K562 (cell line): ENCODE data around the gene NDUFV3. TPM values are rescaled to one million over a fixed set of nuclear protein-coding genes. Genes with fewer than 3 reads are reported as not detected.

Source experiments
- ADNP ChIP-seq: fragments of 200-800 bp; sonication (Bioruptor generic); IDR thresholded peaks from 2 replicates; pipeline ENCODE4 v1.6.1; 2016; ENCODE audit warnings: missing genetic modification characterization, missing compliant biosample characterization
- CHCHD3 ChIP-seq: fragments of 250-450 bp; sonication (Bioruptor Pico); IDR thresholded peaks from 2 replicates; pipeline ENCODE4 v2.1.2; 2022; ENCODE audit warnings: mild to moderate bottlenecking
- CHD2 ChIP-seq: IDR thresholded peaks from 2 replicates; pipeline ENCODE4 v1.6.1; 2011; ENCODE audit warnings: low read depth, low read length
- DMBX1 ChIP-seq: fragments of 250-450 bp; sonication (Bioruptor Pico); IDR thresholded peaks from 2 replicates; pipeline ENCODE4 v1.8.0; 2022; ENCODE audit warnings: inconsistent platforms, mild to moderate bottlenecking, moderate library complexity, borderline replicate concordance
- ERF ChIP-seq: fragments of 450-650 bp; formaldehyde crosslinking; IDR thresholded peaks from 2 replicates; pipeline ENCODE4 v1.4.0; 2020; ENCODE audit warnings: mild to moderate bottlenecking, mixed read lengths
- FOXA1 ChIP-seq: fragments of 450-650 bp; IDR thresholded peaks from 2 replicates; pipeline ENCODE4 v1.6.1; 2016; ENCODE audit warnings: mild to moderate bottlenecking, borderline replicate concordance
- HLTF ChIP-seq: fragments of 450-650 bp; IDR thresholded peaks from 2 replicates; pipeline ENCODE4 v1.6.1; 2016
- HNRNPLL ChIP-seq: fragments of 200-400 bp; formaldehyde crosslinking; IDR thresholded peaks from 2 replicates; pipeline ENCODE4 v1.6.1; 2017; ENCODE audit warnings: low read length, low read depth, mild to moderate bottlenecking; ENCODE audit not compliant: poor library complexity, severe bottlenecking
- MAFG ChIP-seq: fragments of 450-650 bp; conservative IDR thresholded peaks from 2 replicates; pipeline ENCODE4 v1.6.1; 2016; ENCODE audit warnings: missing genetic modification characterization, missing compliant biosample characterization
- MAFK ChIP-seq: IDR thresholded peaks from 2 replicates; pipeline ENCODE4 v1.6.1; 2011; ENCODE audit warnings: low read length, improper control_type of control experiment
- MCM2 ChIP-seq: fragments of 450-650 bp; IDR thresholded peaks from 2 replicates; pipeline ENCODE4 v1.6.1; 2017; ENCODE audit warnings: low read depth, mild to moderate bottlenecking
- MECOM ChIP-seq: fragments of 250-450 bp; sonication (Bioruptor Pico); IDR thresholded peaks from 2 replicates; pipeline ENCODE4 v1.8.0; 2022; ENCODE audit warnings: inconsistent platforms
- MTA2 ChIP-seq: fragments of 450-650 bp; IDR thresholded peaks from 2 replicates; pipeline ENCODE4 v1.6.1; 2016; ENCODE audit warnings: low read depth
- PHF20 ChIP-seq: fragments of 450-650 bp; IDR thresholded peaks from 2 replicates; pipeline ENCODE4 v1.6.1; 2018; ENCODE audit not compliant: partially characterized antibody
- POLR2AphosphoS2 ChIP-seq: IDR thresholded peaks from 2 replicates; pipeline ENCODE4 v1.6.1; 2012; ENCODE audit warnings: low read length, improper control_type of control experiment
- RAD51 ChIP-seq: fragments of 450-650 bp; IDR thresholded peaks from 2 replicates; pipeline ENCODE4 v1.7.1; 2016; ENCODE audit warnings: low read depth, mild to moderate bottlenecking, borderline replicate concordance
- SAFB ChIP-seq: fragments of 200-400 bp; formaldehyde crosslinking; IDR thresholded peaks from 2 replicates; pipeline ENCODE4 v1.6.1; 2017; ENCODE audit warnings: low read depth, low read length, borderline replicate concordance
- SP2 ChIP-seq: IDR thresholded peaks from 2 replicates; pipeline ENCODE4 v1.6.1; 2011; ENCODE audit warnings: mild to moderate bottlenecking, low read depth, low read length, moderate library complexity; ENCODE audit not compliant: poor library complexity, severe bottlenecking; ENCODE audit errors: extremely low read depth
- STAT5B ChIP-seq: fragments of 250-450 bp; sonication (Bioruptor Pico); IDR thresholded peaks from 2 replicates; pipeline ENCODE4 v1.8.0; 2021; ENCODE audit warnings: mild to moderate bottlenecking, inconsistent platforms
- TAF7 ChIP-seq: fragments of 450-650 bp; IDR thresholded peaks from 2 replicates; pipeline ENCODE4 v1.6.1; 2016; ENCODE audit warnings: missing genetic modification characterization, missing compliant biosample characterization
- TAF9B ChIP-seq: fragments of 450-650 bp; IDR thresholded peaks from 2 replicates; pipeline ENCODE4 v1.6.1; 2018; ENCODE audit warnings: mild to moderate bottlenecking; ENCODE audit not compliant: partially characterized antibody
- ZBTB1 ChIP-seq: sonication (generic); formaldehyde crosslinking; IDR thresholded peaks from 2 replicates; pipeline ENCODE4 v1.8.1; 2023; ENCODE audit warnings: missing genetic modification reagents, low read depth, mild to moderate bottlenecking, borderline replicate concordance
- ZC3H4 ChIP-seq: sonication (generic); formaldehyde crosslinking; IDR thresholded peaks from 2 replicates; pipeline ENCODE4 v1.9.0; 2021; ENCODE audit warnings: missing genetic modification reagents, borderline replicate concordance
- ZEB2 ChIP-seq: fragments of 450-650 bp; IDR thresholded peaks from 2 replicates; pipeline ENCODE4 v1.6.1; 2016
- ZFP30 ChIP-seq: fragments of 250-450 bp; sonication (Bioruptor Pico); IDR thresholded peaks from 2 replicates; pipeline ENCODE4 v1.8.0; 2022; ENCODE audit warnings: moderate library complexity, mild to moderate bottlenecking, inconsistent platforms, borderline replicate concordance
- ZKSCAN8 ChIP-seq: fragments of 200-800 bp; sonication (Bioruptor generic); IDR thresholded peaks from 2 replicates; pipeline ENCODE4 v1.6.1; 2016; ENCODE audit warnings: missing genetic modification characterization, missing compliant biosample characterization
- ZNF431 ChIP-seq: sonication (generic); formaldehyde crosslinking; IDR thresholded peaks from 2 replicates; pipeline ENCODE4 v1.8.0; 2022; ENCODE audit warnings: mild to moderate bottlenecking, missing genetic modification reagents
- ZNF76 ChIP-seq: fragments of 250-450 bp; sonication (Bioruptor Pico); IDR thresholded peaks from 2 replicates; pipeline ENCODE4 v1.4.0; 2020; ENCODE audit warnings: mild to moderate bottlenecking, moderate library complexity, borderline replicate concordance
- polyA plus RNA-seq, 8 experiments: library from polyadenylated mRNA; depleted of rRNA in 4 of 8; stranded (reverse) in 5 of 8; unstranded in 3 of 8; fragments of >200 nt; fragmentation: Nextera tagmentation in 2 of 8; fragmentation: Illumina TruSeq in 1 of 8; extraction: Ambion mirVana in 2 of 8; extraction: Trizol in 1 of 8; gene quantifications; 2 replicates each; pipeline versions ENCODE4 v1.2.1 to v1.2.3, GENCODE V29; 2011 to 2014; ENCODE audit warnings: inconsistent platforms in 1 of 8, missing spikeins in 1 of 8
- total RNA-seq, 7 experiments: library from RNA; depleted of rRNA in 6 of 7; stranded (reverse); fragments of >200 nt in 6 of 7; fragmentation: Illumina TruSeq in 2 of 7; extraction: Trizol in 2 of 7; gene quantifications; 2 replicates each; pipeline versions ENCODE4 v1.2.1 to v1.2.3, GENCODE V29; 2011 to 2021; ENCODE audit warnings: low replicate concordance in 1 of 7
- TF ChIP-seq, protein P1 (sequence below): fragments of 450-650 bp; IDR thresholded peaks from 2 replicates; pipeline ENCODE4 v1.6.1; 2014; ENCODE audit warnings: low read depth, mild to moderate bottlenecking, moderate library complexity, borderline replicate concordance
- TF ChIP-seq, protein P2 (sequence below), 2 experiments: fragments of 250-450 bp in 1 of 2; fragments of 450-650 bp in 1 of 2; sonication (Bioruptor Pico) in 1 of 2; IDR thresholded peaks; 2 replicates each; pipeline versions ENCODE4 v1.6.1 to v1.8.0; 2016 to 2021; ENCODE audit warnings: mild to moderate bottlenecking in 2 of 2, moderate library complexity in 2 of 2, missing compliant biosample characterization in 1 of 2, missing genetic modification characterization in 1 of 2

Gene NDUFV3
- total and polyA plus RNA-seq, 9 of the 15 experiments (the other 6 are each of a cell fraction or from before 2014, with no cell fraction given): 19.1 to 87.8 (median 74.3) TPM

DNA sequence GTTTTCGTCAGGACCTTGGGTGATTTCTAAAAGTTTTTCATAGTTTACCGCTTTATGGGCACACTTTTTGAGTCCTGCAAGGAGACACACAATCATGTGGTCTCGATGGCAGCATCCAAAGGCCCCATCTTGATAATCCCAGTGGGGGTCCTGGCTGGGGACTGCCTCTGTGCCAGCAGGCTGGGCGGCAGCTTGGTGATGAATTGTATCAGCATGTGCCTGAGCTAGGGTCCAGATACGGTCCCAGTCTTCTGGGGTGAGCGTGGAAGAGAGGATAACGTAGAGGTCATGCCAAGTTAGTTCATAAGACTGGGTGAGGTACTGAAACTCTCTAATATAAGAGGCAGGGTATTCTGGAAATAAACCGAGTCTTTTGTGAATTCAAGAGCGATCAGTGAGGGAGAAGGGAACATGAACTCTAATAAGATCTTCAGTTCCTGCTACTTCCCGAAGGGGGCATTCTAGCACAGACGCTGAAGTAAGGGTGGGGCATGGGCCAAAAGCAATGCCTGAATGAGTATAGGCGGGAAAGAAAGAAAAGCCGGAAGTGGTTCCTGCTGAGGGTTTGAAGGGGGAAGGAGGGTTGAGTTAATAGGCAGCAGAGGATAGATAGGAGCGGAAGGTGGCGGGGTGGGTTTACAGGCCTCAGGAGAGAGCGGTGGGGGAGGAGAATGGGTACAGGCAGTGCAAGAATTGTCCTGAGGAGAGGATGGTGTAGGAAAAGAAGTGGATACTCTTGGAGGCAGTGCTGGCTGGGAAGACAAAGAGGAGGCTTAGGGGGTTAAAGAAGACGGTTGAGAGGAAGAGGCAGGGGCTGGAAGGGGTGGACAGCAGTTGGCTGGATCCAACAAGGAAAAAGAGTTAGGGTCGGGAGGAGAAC, 30.7 kb downstream of the NDUFV3 start (continued):
- TF ChIP-seq SP2 (no peak), HLTF (peak; percentile 98), SAFB (no peak), ZNF431 (CRISPR knock-in tag) (no peak), ZKSCAN8 (no peak), POLR2AphosphoS2 (no peak), MAFG (no peak), MCM2 (no peak), ERF (CRISPR knock-in tag) (no peak), ZFP30 (no peak), ZEB2 (peak; percentile 82), MAFK (0 out of 2 replicates have a peak, but pooled peaks have one; percentile 13), ZBTB1 (CRISPR knock-in tag) (no peak; the same call in 1 of the 2 replicates), ZC3H4 (no peak), RAD51 (no peak; the same call in 1 of the 2 replicates), STAT5B (CRISPR knock-in tag) (no peak), MECOM (CRISPR knock-in tag) (no peak), CHCHD3 (CRISPR knock-in tag) (no peak), CHD2 (no peak; the same call in 1 of the 2 replicates), TAF9B (no peak), FOXA1 (no peak), MTA2 (peak; percentile 59), TAF7 (tag) (peak; percentile 62; the same call in 1 of the 2 replicates), PHF20 (peak; percentile 89), DMBX1 (CRISPR knock-in tag) (peak; percentile 27; the same call in 1 of the 2 replicates), ADNP (no peak), HNRNPLL (peak; percentile 35), ZNF76 (CRISPR knock-in tag) (no peak)
- TF ChIP-seq, protein P1, sequence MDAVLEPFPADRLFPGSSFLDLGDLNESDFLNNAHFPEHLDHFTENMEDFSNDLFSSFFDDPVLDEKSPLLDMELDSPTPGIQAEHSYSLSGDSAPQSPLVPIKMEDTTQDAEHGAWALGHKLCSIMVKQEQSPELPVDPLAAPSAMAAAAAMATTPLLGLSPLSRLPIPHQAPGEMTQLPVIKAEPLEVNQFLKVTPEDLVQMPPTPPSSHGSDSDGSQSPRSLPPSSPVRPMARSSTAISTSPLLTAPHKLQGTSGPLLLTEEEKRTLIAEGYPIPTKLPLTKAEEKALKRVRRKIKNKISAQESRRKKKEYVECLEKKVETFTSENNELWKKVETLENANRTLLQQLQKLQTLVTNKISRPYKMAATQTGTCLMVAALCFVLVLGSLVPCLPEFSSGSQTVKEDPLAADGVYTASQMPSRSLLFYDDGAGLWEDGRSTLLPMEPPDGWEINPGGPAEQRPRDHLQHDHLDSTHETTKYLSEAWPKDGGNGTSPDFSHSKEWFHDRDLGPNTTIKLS: no peak
- TF ChIP-seq, protein P2, sequence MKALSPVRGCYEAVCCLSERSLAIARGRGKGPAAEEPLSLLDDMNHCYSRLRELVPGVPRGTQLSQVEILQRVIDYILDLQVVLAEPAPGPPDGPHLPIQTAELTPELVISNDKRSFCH (CRISPR knock-in tag; IDR thresholded peaks at IDR 0.05): no peak
- TF ChIP-seq, protein P2 (tag; IDR thresholded peaks at IDR 0.05): peak; percentile 76
